Esophagus squamous epithelium (tissue), 5 donors: ENCODE data around the gene PITPNM2. TPM values are rescaled to one million over a fixed set of nuclear protein-coding genes. Genes with fewer than 3 reads are reported as not detected.
A peak's percentile ranks its signal among the peaks of the same experiment; 100 is the strongest.

Experiments
- DNase-seq: peaks from one replicate; lab custom pipeline; 2025; lab: John Stamatoyannopoulos, UW
- H3K27ac ChIP-seq, 4 donors: fragments of 200-600 bp; sonication (generic); one replicate each; pipeline ENCODE4 v1.5.1; 2016 to 2019; ENCODE audit warnings: mild to moderate bottlenecking in 1 of 4
- H3K27me3 ChIP-seq, 4 donors: fragments of 200-600 bp; sonication (generic); 1 replicate in 3 of 4; 2 replicates in 1 of 4; pipeline versions ENCODE4 v1.5.1 to v1.6.0; 2017 to 2021; ENCODE audit warnings: antibody characterized with exemption in 1 of 4
- H3K36me3 ChIP-seq, 3 donors: fragments of 200-600 bp; sonication (generic); one replicate each; pipeline ENCODE4 v1.5.1; 2016 to 2019
- H3K4me1 ChIP-seq, 3 donors: fragments of 200-600 bp; sonication (generic); one replicate each; pipeline ENCODE4 v1.5.1; 2017 to 2019
- H3K4me3 ChIP-seq, 4 donors: fragments of 200-600 bp; sonication (generic); 1 replicate in 3 of 4; 2 replicates in 1 of 4; pipeline ENCODE4 v1.5.1; 2016 to 2019; ENCODE audit warnings: mild to moderate bottlenecking in 2 of 4, moderate library complexity in 1 of 4
- H3K9me3 ChIP-seq, 3 donors: fragments of 200-600 bp; sonication (generic); one replicate each; pipeline ENCODE4 v1.5.1; 2016 to 2019
- POLR2A ChIP-seq, 4 donors: fragments of 450-650 bp; IDR thresholded peaks; one replicate each; pipeline ENCODE4 v1.6.1; 2017; ENCODE audit warnings: antibody characterized with exemption in 4 of 4, mild to moderate bottlenecking in 4 of 4, moderate library complexity in 3 of 4
- WGBS, 2 donors: methylation state at CpG; one replicate each; pipeline ENCODE4 v1.1.5; 2018; 5-methylcytosine and 5-hydroxymethylcytosine counted together
- intact Hi-C: fragments of 100-400 bp; cut with DNase I; formaldehyde crosslinking; loops from one replicate; pipeline ENCODE4 v1.15.0; 2022
- total RNA-seq, 4 donors: library from RNA; depleted of rRNA; stranded (reverse); fragments of >200 nt; gene quantifications; one replicate each; pipeline ENCODE4 v1.1.0, GENCODE V29; 2016
- TF ChIP-seq, protein P1 (sequence below), 6 experiments: fragments of 450-650 bp in 4 of 6; fragments of 200-600 bp in 2 of 6; sonication (generic) in 2 of 6; IDR thresholded peaks; one replicate each; pipeline ENCODE4 v1.5.1; 2016 to 2019; ENCODE audit warnings: antibody characterized with exemption in 6 of 6, mild to moderate bottlenecking in 4 of 6, moderate library complexity in 4 of 6
- donor health status: DM: yes; HTN: yes; CAD: no.

PITPNM2 gene
- total RNA-seq, 4 donors from 2014 or later: 4.2 to 9.1 (median 8.2) TPM

DNA sequence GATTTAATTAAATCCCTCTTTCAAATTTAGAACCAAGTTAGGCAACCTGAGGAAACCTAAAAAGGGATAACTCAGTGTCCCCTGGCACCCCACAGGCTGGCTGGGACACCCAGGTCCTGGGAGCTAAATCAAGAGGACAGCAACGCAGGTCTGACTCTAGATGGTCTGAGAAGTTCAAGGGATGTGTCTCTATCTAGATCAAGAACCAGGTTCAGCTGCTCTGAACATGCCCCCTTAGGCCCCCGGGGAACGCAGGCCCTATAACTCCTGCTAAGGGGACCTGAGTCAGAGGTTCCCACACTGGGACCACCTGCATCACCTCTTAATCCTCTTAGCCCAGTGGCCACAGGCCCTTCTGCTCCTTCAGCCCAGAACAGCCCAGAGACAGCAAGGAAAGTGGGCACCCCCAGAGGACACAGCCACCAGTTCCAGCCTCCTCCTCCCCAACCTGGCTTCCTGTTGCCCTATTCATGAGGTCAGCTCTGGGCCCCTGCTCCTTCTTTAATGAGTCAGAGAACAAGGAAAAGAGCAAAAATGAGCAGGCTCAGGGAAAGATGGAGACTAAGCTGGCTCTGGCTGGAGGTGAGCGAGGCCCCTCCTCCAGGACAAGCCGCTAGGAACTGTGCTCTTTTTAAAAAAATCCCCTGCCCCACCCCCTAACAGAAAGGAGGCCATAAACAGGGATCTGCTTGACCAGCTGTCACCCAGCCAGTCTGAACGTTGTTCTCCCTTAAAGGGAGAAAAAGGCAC lies 10.8 kb downstream of the PITPNM2 start:
- WGBS, 2 donors: 54 to 56% methylated on average over 4 to 5 of the region's 6 CpGs
- Histone ChIP-seq H3K27me3 (no peaks in the 10 kb centered on the region), H3K4me1 (peaks cover 35 to 60% (median 49%) of the 10 kb centered on the region in 3 donors), H3K9me3 (no peaks in the 10 kb centered on the region), H3K27ac (peak overlapping the region; percentile 70 to 88 (median 84)), H3K4me3 (no peak overlapping the region), H3K36me3 (no peaks in the 10 kb centered on the region)
- TF ChIP-seq, protein P1, sequence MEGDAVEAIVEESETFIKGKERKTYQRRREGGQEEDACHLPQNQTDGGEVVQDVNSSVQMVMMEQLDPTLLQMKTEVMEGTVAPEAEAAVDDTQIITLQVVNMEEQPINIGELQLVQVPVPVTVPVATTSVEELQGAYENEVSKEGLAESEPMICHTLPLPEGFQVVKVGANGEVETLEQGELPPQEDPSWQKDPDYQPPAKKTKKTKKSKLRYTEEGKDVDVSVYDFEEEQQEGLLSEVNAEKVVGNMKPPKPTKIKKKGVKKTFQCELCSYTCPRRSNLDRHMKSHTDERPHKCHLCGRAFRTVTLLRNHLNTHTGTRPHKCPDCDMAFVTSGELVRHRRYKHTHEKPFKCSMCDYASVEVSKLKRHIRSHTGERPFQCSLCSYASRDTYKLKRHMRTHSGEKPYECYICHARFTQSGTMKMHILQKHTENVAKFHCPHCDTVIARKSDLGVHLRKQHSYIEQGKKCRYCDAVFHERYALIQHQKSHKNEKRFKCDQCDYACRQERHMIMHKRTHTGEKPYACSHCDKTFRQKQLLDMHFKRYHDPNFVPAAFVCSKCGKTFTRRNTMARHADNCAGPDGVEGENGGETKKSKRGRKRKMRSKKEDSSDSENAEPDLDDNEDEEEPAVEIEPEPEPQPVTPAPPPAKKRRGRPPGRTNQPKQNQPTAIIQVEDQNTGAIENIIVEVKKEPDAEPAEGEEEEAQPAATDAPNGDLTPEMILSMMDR (IDR thresholded peaks at IDR 0.05): no peak
- no peak for TF ChIP-seq POLR2A (IDR thresholded peaks at IDR 0.05)
- intact Hi-C loops: loop anchor here (10.0 kb wide), 1 partner anchor 95 kb away; no protein-coding TSS in a partner anchor
- no peak for DNase-seq

DNA sequence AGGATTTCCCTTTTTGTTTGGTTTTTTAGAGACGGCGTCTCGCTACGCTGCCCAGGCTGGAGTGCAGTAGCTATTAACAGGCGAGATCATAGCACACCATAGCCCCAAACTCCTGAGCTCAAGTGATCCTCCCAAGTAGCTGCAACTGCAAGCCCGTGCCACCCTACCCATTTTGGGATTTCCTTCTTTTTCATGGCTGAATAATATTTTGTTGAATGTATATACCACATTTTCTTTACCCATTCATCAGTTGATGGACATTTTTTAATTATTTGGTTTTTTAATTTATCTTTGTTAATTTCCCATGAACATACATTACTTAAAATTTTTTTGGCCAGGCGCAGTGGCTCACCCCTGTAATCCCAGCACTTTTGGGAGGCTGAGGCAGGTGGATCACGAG lies 15.2 kb downstream of the PITPNM2 start:
- Histone ChIP-seq H3K9me3 (no peaks in the 10 kb centered on the region), H3K36me3 (no peaks in the 10 kb centered on the region), H3K4me3 (no peak overlapping the region), H3K27me3 (no peaks in the 10 kb centered on the region), H3K4me1 (peaks cover 30 to 65% (median 34%) of the 10 kb centered on the region in 3 donors), H3K27ac (no peak overlapping the region)
- no peak for DNase-seq
- TF ChIP-seq, protein P1 (IDR thresholded peaks at IDR 0.05): no peak
- TF ChIP-seq POLR2A (IDR thresholded peaks at IDR 0.05): no peak
- intact Hi-C loops: no loop called here
- WGBS, 2 donors: 80 to 82% methylated on average over 7 of the region's 8 CpGs

DNA sequence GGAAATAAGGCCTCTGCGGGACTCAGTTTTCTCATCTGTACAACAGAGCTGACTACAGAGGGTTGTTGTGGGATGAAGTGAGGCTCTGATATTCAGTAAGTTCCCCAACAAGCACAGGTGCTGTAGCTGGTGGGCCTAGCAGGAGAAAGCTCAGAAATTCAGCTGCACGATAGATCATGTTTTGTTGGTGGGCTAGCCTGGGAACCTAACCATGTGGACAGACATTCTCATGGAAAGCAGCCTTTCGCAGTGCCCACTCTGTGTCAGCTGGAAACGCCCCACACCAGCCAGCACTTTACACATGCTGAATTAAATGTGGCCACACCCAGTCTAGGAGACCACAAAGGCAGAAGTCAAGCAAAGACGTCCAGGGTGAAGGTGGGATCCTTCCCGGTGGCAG lies 16.1 kb downstream of the PITPNM2 start:
- H3K27me3 ChIP-seq: no peaks in the 10 kb centered on the region
- peak overlapping the region in 3 of 4 donors; percentile 4 to 62 (median 61) for H3K27ac ChIP-seq
- intact Hi-C loops: no loop called here
- no peaks in the 10 kb centered on the region for H3K9me3 ChIP-seq
- 91 to 92% methylated on average over 5 of the region's 6 CpGs for WGBS, 2 donors
- peaks cover 24 to 64% (median 28%) of the 10 kb centered on the region in 3 donors for H3K4me1 ChIP-seq
- H3K36me3 ChIP-seq: no peaks in the 10 kb centered on the region
- DNase-seq: no peak
- no peak overlapping the region for H3K4me3 ChIP-seq
- TF ChIP-seq, protein P1 (IDR thresholded peaks at IDR 0.05): no peak
- TF ChIP-seq POLR2A (IDR thresholded peaks at IDR 0.05): no peak

GRCh38 chr12:123134271-123134671 lies 16.6 kb downstream of the PITPNM2 start:
- intact Hi-C loops: no loop called here
- DNase-seq: no peak

GRCh38 chr12:123133701-123134100 lies 17.2 kb downstream of the PITPNM2 start:
- no peaks in the 10 kb centered on the region for H3K36me3 ChIP-seq
- peaks cover 23 to 61% (median 26%) of the 10 kb centered on the region in 3 donors for H3K4me1 ChIP-seq
- no peak overlapping the region for H3K4me3 ChIP-seq
- intact Hi-C loops: no loop called here
- WGBS, 2 donors: 86 to 93% methylated on average over 8 to 9 of the region's 9 CpGs
- no peak for TF ChIP-seq POLR2A (IDR thresholded peaks at IDR 0.05)
- TF ChIP-seq, protein P1 (IDR thresholded peaks at IDR 0.05): no peak
- H3K9me3 ChIP-seq: no peaks in the 10 kb centered on the region
- no peak for DNase-seq
- no peak overlapping the region for H3K27ac ChIP-seq
- H3K27me3 ChIP-seq: no peaks in the 10 kb centered on the region

More at GRCh38 chr12:123134271-123134671, 16.6 kb downstream of the PITPNM2 start:
- no peak overlapping the region for H3K4me3 ChIP-seq
- peaks cover 23 to 62% (median 26%) of the 10 kb centered on the region in 3 donors for H3K4me1 ChIP-seq
- peak overlapping the region in 3 of 4 donors; percentile 4 to 62 (median 61) for H3K27ac ChIP-seq
- H3K27me3 ChIP-seq: no peaks in the 10 kb centered on the region
- TF ChIP-seq POLR2A (IDR thresholded peaks at IDR 0.05): no peak
- TF ChIP-seq, protein P1 (IDR thresholded peaks at IDR 0.05): no peak
- H3K36me3 ChIP-seq: no peaks in the 10 kb centered on the region
- H3K9me3 ChIP-seq: no peaks in the 10 kb centered on the region
- 82 to 85% methylated on average over 6 to 8 of the region's 9 CpGs for WGBS, 2 donors
